B cell (primary cell): ENCODE data around the gene RBM28. TPM values are rescaled to one million over a fixed set of nuclear protein-coding genes. Genes with fewer than 3 reads are reported as not detected.

Experiments
- ATAC-seq: fragments of 200-7000 bp; cut with Tn5 transposase; one replicate; pipeline ENCODE4 v1.10.0; 2021; ENCODE audit warnings: low read depth, mild to moderate bottlenecking, moderate number of reproducible peaks, moderate library complexity
- CTCF ChIA-PET: fragments of 350-600 bp; sonication (Branson Sonifier 250); formaldehyde crosslinking; loops from one replicate; lab custom pipeline; 2021; ENCODE audit warnings: antibody characterized with exemption, inconsistent platforms; lab: Charles Lee
- POLR2A ChIA-PET: fragments of 350-600 bp; sonication (Branson Sonifier 250); formaldehyde crosslinking; loops from one replicate; lab custom pipeline; 2021; ENCODE audit warnings: antibody characterized with exemption; lab: Charles Lee
- DNase-seq: peaks from one replicate; pipeline ENCODE4 v3.0.0; 2013
- H2AFZ ChIP-seq: 2 replicates; pipeline ENCODE4 v1.6.1; 2012; ENCODE audit warnings: mild to moderate bottlenecking, low read depth, low read length; ENCODE audit not compliant: insufficient read depth, poor library complexity, severe bottlenecking
- H3K27ac ChIP-seq, 2 donors: 1 replicate in 1 of 2; 2 replicates in 1 of 2; pipeline ENCODE4 v1.5.1; 2012 to 2013; ENCODE audit warnings: low read length in 2 of 2, mild to moderate bottlenecking in 2 of 2, moderate library complexity in 1 of 2
- H3K27me3 ChIP-seq, 4 experiments: fragments of 200-600 bp in 1 of 4; sonication (generic) in 1 of 4; replicated peaks in 1 of 4; 1 replicate in 2 of 4; 2 replicates in 2 of 4; pipeline versions ENCODE4 v1.6.1 to v1.7.0; 2013 to 2016; ENCODE audit warnings: low read length in 3 of 4, mild to moderate bottlenecking in 2 of 4, mixed read lengths in 1 of 4, moderate library complexity in 1 of 4; ENCODE audit not compliant: insufficient read depth in 4 of 4, control insufficient read depth in 3 of 4; ENCODE audit errors: control extremely low read depth in 1 of 4
- H3K36me3 ChIP-seq, 2 experiments: replicated peaks in 1 of 2; 1 replicate in 1 of 2; 2 replicates in 1 of 2; pipeline versions ENCODE4 v1.6.1 to v1.7.1; 2013; ENCODE audit warnings: low read length in 1 of 2; ENCODE audit not compliant: insufficient read depth in 2 of 2, control insufficient read depth in 1 of 2; ENCODE audit errors: control extremely low read depth in 1 of 2, extremely low read depth in 1 of 2
- H3K4me1 ChIP-seq, 2 donors: fragments of 200-600 bp in 1 of 2; sonication (generic) in 1 of 2; 1 replicate in 1 of 2; 2 replicates in 1 of 2; pipeline versions ENCODE4 v1.5.1 to v1.6.1; 2013 to 2017; ENCODE audit warnings: low read length in 2 of 2; ENCODE audit not compliant: control insufficient read depth in 2 of 2, insufficient read depth in 2 of 2
- H3K4me2 ChIP-seq: replicated peaks from 2 replicates; pipeline ENCODE3; 2012; ENCODE audit warnings: mild to moderate bottlenecking, low read depth, low read length; ENCODE audit not compliant: poor library complexity, severe bottlenecking
- H3K4me3 ChIP-seq, 5 experiments: fragments of 200-600 bp in 1 of 5; sonication (generic) in 1 of 5; 1 replicate in 3 of 5; 2 replicates in 2 of 5; pipeline versions ENCODE4 v1.5.1 to v1.7.0; 2011 to 2016; ENCODE audit warnings: low read length in 4 of 5, mild to moderate bottlenecking in 4 of 5, low read depth in 2 of 5, control low read depth in 1 of 5, moderate library complexity in 1 of 5; ENCODE audit not compliant: insufficient read depth in 1 of 5; ENCODE audit errors: control extremely low read depth in 1 of 5, extremely low read depth in 1 of 5
- H3K79me2 ChIP-seq: fragments of 200-600 bp; sonication (generic); one replicate; pipeline ENCODE4 v1.6.0; 2016; ENCODE audit warnings: low read length; ENCODE audit not compliant: control insufficient read depth, insufficient read depth
- H3K9ac ChIP-seq: fragments of 200-600 bp; sonication (generic); 2 replicates; pipeline ENCODE4 v1.6.1; 2017; ENCODE audit warnings: mild to moderate bottlenecking, low read length, moderate library complexity
- H3K9me3 ChIP-seq, 3 donors: one replicate each; pipeline versions ENCODE4 v1.6.1 to v1.7.1; 2013; ENCODE audit warnings: low read length in 2 of 3; ENCODE audit not compliant: control insufficient read depth in 2 of 3, insufficient read depth in 1 of 3; ENCODE audit errors: control extremely low read depth in 1 of 3
- H4K20me1 ChIP-seq: 2 replicates; pipeline ENCODE4 v1.6.0; 2012; ENCODE audit warnings: mild to moderate bottlenecking, low read length; ENCODE audit not compliant: insufficient read depth, control insufficient read depth, poor library complexity, severe bottlenecking
- H3K27ac Mint-ChIP-seq: one replicate; pipeline ENCODE4 v1.8.0; 2021; ENCODE audit warnings: mixed read lengths
- H3K27me3 Mint-ChIP-seq: one replicate; pipeline ENCODE4 v1.8.0; 2021; ENCODE audit warnings: mixed read lengths
- H3K4me1 Mint-ChIP-seq: one replicate; pipeline ENCODE4 v1.8.0; 2021; ENCODE audit warnings: mixed read lengths
- H3K4me3 Mint-ChIP-seq: one replicate; pipeline ENCODE4 v1.8.0; 2021; ENCODE audit warnings: mixed read lengths
- H3K9me3 Mint-ChIP-seq: one replicate; pipeline ENCODE4 v1.8.0; 2022; ENCODE audit warnings: mixed read lengths; ENCODE audit not compliant: insufficient read depth
- CTCF ChIP-seq: fragments of 200-600 bp; IDR thresholded peaks from one replicate; pipeline ENCODE4 v1.8.0; 2022; ENCODE audit warnings: antibody characterized with exemption, mild to moderate bottlenecking
- EZH2 ChIP-seq: IDR thresholded peaks from 2 replicates; pipeline ENCODE4 v1.6.1; 2012; ENCODE audit warnings: borderline replicate concordance, low read depth, mild to moderate bottlenecking, moderate library complexity, low read length; ENCODE audit not compliant: insufficient read depth, poor library complexity, severe bottlenecking
- WGBS: methylation state at CpG from one replicate; pipeline ENCODE4 v1.1.5; 2013; ENCODE audit warnings: missing lambda C conversion rate; ENCODE audit not compliant: insufficient coverage; 5-methylcytosine and 5-hydroxymethylcytosine counted together
- intact Hi-C: fragments of 100-400 bp; cut with micrococcal nuclease; formaldehyde crosslinking; loops from one replicate; pipeline ENCODE4 v1.10.0; 2022
- polyA plus RNA-seq: library from polyadenylated mRNA; depleted of rRNA; stranded (reverse); fragments of >200 nt; gene quantifications from 2 replicates; pipeline ENCODE4 v1.2.3, GENCODE V29; 2012
- total RNA-seq, 2 donors: library from RNA; stranded (reverse); fragments of 120-200 nt in 1 of 2; gene quantifications; 1 replicate in 1 of 2; 2 replicates in 1 of 2; pipeline versions ENCODE4 v1.2.3 to v1.2.4, GENCODE V29; 2013 to 2022

RBM28 gene
- total and polyA plus RNA-seq, 2 donors (not counting 1 experiment from before 2014, with no cell fraction given) = 10.7 to 46.2 TPM

GRCh38 chr7:128321044-128321422, 22.7 kb downstream of the RBM28 start:
- no peak overlapping the region for H2AFZ ChIP-seq
- ATAC-seq = no peak
- 87% methylated on average over 5 of the region's 5 CpGs for WGBS
- ChIA-PET CTCF (no interaction called here), POLR2A (no interaction called here)
- Mint-ChIP-seq H3K4me1 (no peaks in the 10 kb centered on the region), H3K9me3 (no peaks in the 10 kb centered on the region), H3K4me3 (no peak overlapping the region), H3K27ac (no peak overlapping the region), H3K27me3 (no peaks in the 10 kb centered on the region)
- H3K79me2 ChIP-seq = no peaks in the 10 kb centered on the region
- H3K36me3 ChIP-seq = peaks cover 22 to 74% of the 10 kb centered on the region in 2 experiments
- H3K27ac ChIP-seq = no peak overlapping the region
- no peak overlapping the region for H3K4me2 ChIP-seq
- no peaks in the 10 kb centered on the region for H3K4me1 ChIP-seq
- no peak overlapping the region for H3K9ac ChIP-seq
- no peaks in the 10 kb centered on the region for H4K20me1 ChIP-seq
- no peaks in the 10 kb centered on the region for H3K9me3 ChIP-seq
- TF ChIP-seq CTCF (no peak), EZH2 (no peak)
- no peak overlapping the region for H3K4me3 ChIP-seq
- intact Hi-C loops = loop anchor here (5.0 kb wide), 1 partner anchor 614 kb away; no protein-coding TSS in a partner anchor
- no peak for DNase-seq
- no peaks in the 10 kb centered on the region for H3K27me3 ChIP-seq

GRCh38 chr7:128318691-128319090, 25.0 kb downstream of the RBM28 start:
- H3K27ac Mint-ChIP-seq = no peak overlapping the region
- CTCF ChIA-PET = no interaction called here
- no peak overlapping the region for H3K4me3 ChIP-seq

More at GRCh38 chr7:128318691-128319090, 25.0 kb downstream of the RBM28 start:
- no peak overlapping the region for H3K27ac ChIP-seq
- no peaks in the 10 kb centered on the region for H3K9me3 ChIP-seq
- H3K9me3 Mint-ChIP-seq = no peaks in the 10 kb centered on the region
- ATAC-seq = no peak
- no peak for DNase-seq
- H3K79me2 ChIP-seq = no peaks in the 10 kb centered on the region
- no peak overlapping the region for H2AFZ ChIP-seq
- WGBS = no CpG with 5 or more reads among the region's 5 CpGs
- no peak overlapping the region for H3K4me2 ChIP-seq
- H3K27me3 ChIP-seq = no peaks in the 10 kb centered on the region
- no peaks in the 10 kb centered on the region for H4K20me1 ChIP-seq
- no peaks in the 10 kb centered on the region for H3K27me3 Mint-ChIP-seq
- intact Hi-C loops = no loop called here
- peaks cover 20 to 70% of the 10 kb centered on the region in 2 experiments for H3K36me3 ChIP-seq
- H3K9ac ChIP-seq = no peak overlapping the region
- H3K4me1 Mint-ChIP-seq = no peaks in the 10 kb centered on the region
- no peaks in the 10 kb centered on the region for H3K4me1 ChIP-seq
- POLR2A ChIA-PET = interaction anchor here (0.7 kb wide), 1 partner anchor 1188 kb away, joined by 5 read pairs; no protein-coding TSS in a partner anchor
- H3K4me3 Mint-ChIP-seq = no peak overlapping the region
- TF ChIP-seq EZH2 (no peak), CTCF (no peak)
